Peyer's patch (tissue), 4 donors: ENCODE results near the gene AMBN. TPM values are rescaled to one million over a fixed set of nuclear protein-coding genes. Genes with fewer than 3 reads are reported as not detected.

Source experiments
- DNase-seq, 3 donors: peaks; one replicate each; pipeline ENCODE4 v3.0.0-alpha.2; 2017 to 2019
- H3K27ac ChIP-seq, 4 donors: fragments of 200-600 bp; sonication (generic); one replicate each; pipeline ENCODE4 v1.5.1; 2016 to 2019
- H3K27me3 ChIP-seq, 2 donors: fragments of 200-600 bp; sonication (generic); one replicate each; pipeline ENCODE4 v1.5.1; 2019
- H3K36me3 ChIP-seq, 3 donors: fragments of 200-600 bp; sonication (generic); one replicate each; pipeline ENCODE4 v1.5.1; 2016 to 2019
- H3K4me1 ChIP-seq, 4 donors: fragments of 200-600 bp; sonication (generic); one replicate each; pipeline ENCODE4 v1.5.1; 2016 to 2019
- H3K4me3 ChIP-seq, 4 donors: fragments of 200-600 bp; sonication (generic); 1 replicate in 3 of 4; 2 replicates in 1 of 4; pipeline ENCODE4 v1.5.1; 2016 to 2019; ENCODE audit warnings: mild to moderate bottlenecking in 1 of 4
- H3K9me3 ChIP-seq, 4 donors: fragments of 200-600 bp; sonication (generic); one replicate each; pipeline ENCODE4 v1.5.1; 2016 to 2019; ENCODE audit warnings: mild to moderate bottlenecking in 1 of 4
- CTCF ChIP-seq, 6 experiments: fragments of 450-650 bp in 4 of 6; fragments of 200-600 bp in 2 of 6; sonication (generic) in 1 of 6; IDR thresholded peaks; one replicate each; pipeline ENCODE4 v1.5.1; 2017 to 2019; ENCODE audit warnings: antibody characterized with exemption in 6 of 6, mild to moderate bottlenecking in 3 of 6, moderate library complexity in 1 of 6
- POLR2A ChIP-seq, 2 donors: fragments of 450-650 bp; IDR thresholded peaks; one replicate each; pipeline ENCODE4 v1.5.1; 2017; ENCODE audit warnings: antibody characterized with exemption in 2 of 2, mild to moderate bottlenecking in 2 of 2, moderate library complexity in 2 of 2
- total RNA-seq, 4 donors: library from RNA; depleted of rRNA; stranded (reverse); fragments of >200 nt; gene quantifications; one replicate each; pipeline ENCODE4 v1.1.0, GENCODE V29; 2016

Gene AMBN
- total RNA-seq, 4 donors from 2014 or later, result not detected

GRCh38 chr4:70623323-70623722, 31.3 kb downstream of the AMBN start:
- H3K9me3 ChIP-seq, result no peaks in the 10 kb centered on the region
- no peak overlapping the region for H3K4me3 ChIP-seq
- no peak for DNase-seq
- no peaks in the 10 kb centered on the region for H3K36me3 ChIP-seq
- H3K4me1 ChIP-seq, result no peaks in the 10 kb centered on the region
- TF ChIP-seq CTCF (IDR thresholded peaks at IDR 0.05), result no peak
- no peak for TF ChIP-seq POLR2A (IDR thresholded peaks at IDR 0.05)
- H3K27me3 ChIP-seq, result no peaks in the 10 kb centered on the region
- H3K27ac ChIP-seq, result no peak overlapping the region

GRCh38 chr4:70624226-70624793, 32.3 kb downstream of the AMBN start:
- H3K4me1 ChIP-seq, result no peaks in the 10 kb centered on the region
- no peak for TF ChIP-seq CTCF (IDR thresholded peaks at IDR 0.05)
- TF ChIP-seq POLR2A (IDR thresholded peaks at IDR 0.05), result no peak
- no peaks in the 10 kb centered on the region for H3K36me3 ChIP-seq
- no peak overlapping the region for H3K4me3 ChIP-seq
- no peak for DNase-seq
- no peak overlapping the region for H3K27ac ChIP-seq
- H3K9me3 ChIP-seq, result no peaks in the 10 kb centered on the region
- H3K27me3 ChIP-seq, result no peaks in the 10 kb centered on the region

GRCh38 chr4:70627620-70628019, 35.6 kb downstream of the AMBN start:
- no peak overlapping the region for H3K4me3 ChIP-seq
- DNase-seq, result no peak
- no peaks in the 10 kb centered on the region for H3K9me3 ChIP-seq
- H3K4me1 ChIP-seq, result no peaks in the 10 kb centered on the region
- H3K27ac ChIP-seq, result no peak overlapping the region
- TF ChIP-seq CTCF (IDR thresholded peaks at IDR 0.05), result no peak
- TF ChIP-seq POLR2A (IDR thresholded peaks at IDR 0.05), result no peak
- H3K36me3 ChIP-seq, result no peaks in the 10 kb centered on the region
- H3K27me3 ChIP-seq, result no peaks in the 10 kb centered on the region

GRCh38 chr4:70628444-70628843, 36.4 kb downstream of the AMBN start, which contains the start of gene ENAM:
Gene ENAM, plus strand, starts transcription at chr4:70628744. Its CDS starts 757 bp downstream, at chr4:70629501.
- Histone ChIP-seq H3K4me3 (no peak within 1 kb of the TSS), H3K27ac (no peak within 1 kb of the TSS), H3K4me1 (no peaks in the 10 kb centered on the region), H3K9me3 (no peaks in the 10 kb centered on the region), H3K36me3 (no peaks in the 10 kb centered on the region), H3K27me3 (no peaks in the 10 kb centered on the region)
- no peak for TF ChIP-seq POLR2A (IDR thresholded peaks at IDR 0.05)
- TF ChIP-seq CTCF (IDR thresholded peaks at IDR 0.05), result no peak
- DNase-seq, result no peak

GRCh38 chr4:70629469-70630090, 37.5 kb downstream of the AMBN start:
- H3K27me3 ChIP-seq, result no peaks in the 10 kb centered on the region

More at GRCh38 chr4:70629469-70630090, 37.5 kb downstream of the AMBN start:
- Histone ChIP-seq H3K9me3 (no peaks in the 10 kb centered on the region), H3K27ac (no peak overlapping the region), H3K4me3 (no peak overlapping the region), H3K4me1 (no peaks in the 10 kb centered on the region), H3K36me3 (no peaks in the 10 kb centered on the region)
- TF ChIP-seq CTCF (IDR thresholded peaks at IDR 0.05) (no peak), POLR2A (IDR thresholded peaks at IDR 0.05) (no peak)
- no peak for DNase-seq
